GM18499 (cell line): Measurements from ENCODE around the gene LEFTY1.

Experiments
- ATAC-seq: cut with Tn5 transposase; IDR thresholded peaks from one replicate; pipeline ENCODE4 v1.9.1; 2021; ENCODE audit warnings: moderate number of reproducible peaks; ENCODE audit not compliant: insufficient read depth, unreplicated experiment

LEFTY1 gene

DNA sequence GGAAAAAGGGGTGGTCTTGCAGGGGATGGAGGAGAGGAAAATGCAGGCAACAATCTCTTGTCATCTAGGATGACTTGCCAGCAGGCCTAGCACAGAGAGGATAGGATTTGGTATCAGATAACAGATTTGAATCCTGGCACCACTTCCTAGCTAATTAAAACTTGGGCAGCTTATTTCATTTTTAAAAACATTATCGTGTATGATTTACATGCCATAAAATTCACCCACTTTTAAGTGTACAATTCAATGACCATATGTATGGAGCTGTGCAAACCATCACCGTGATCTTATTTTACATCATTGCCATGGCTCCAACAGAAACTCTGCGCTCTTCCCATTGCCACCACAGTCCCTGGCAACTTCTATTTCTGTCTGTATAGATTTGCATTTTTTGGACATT lies 28.2 kb upstream of the LEFTY1 start:
- no peak for ATAC-seq

- ATAC-seq: no peak
Observed at GRCh38 chr1:225915538-225915991, 26.6 kb upstream of the LEFTY1 start.

DNA sequence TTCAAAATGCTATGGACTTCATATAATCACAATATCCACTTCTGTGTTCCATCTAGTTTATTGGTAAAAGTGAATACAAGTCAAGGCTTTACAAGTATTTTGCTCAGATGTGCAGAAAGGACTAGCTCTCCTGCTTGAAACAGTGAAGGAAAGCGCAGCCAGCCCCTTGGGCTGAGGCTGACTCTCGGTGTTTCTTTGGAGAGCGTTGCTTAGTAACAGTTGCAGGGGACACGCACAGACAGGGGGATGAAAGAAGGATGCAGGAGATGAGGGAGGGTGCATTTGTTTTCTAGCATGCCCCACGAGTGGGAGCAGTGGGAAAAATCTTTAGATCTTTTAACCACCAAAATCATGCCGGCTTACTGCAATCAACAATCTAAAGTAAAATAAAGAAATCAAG lies 26.0 kb upstream of the LEFTY1 start:
- no peak for ATAC-seq

- ATAC-seq: no peak
Observed at GRCh38 chr1:225914391-225914790, 25.4 kb upstream of the LEFTY1 start.

DNA sequence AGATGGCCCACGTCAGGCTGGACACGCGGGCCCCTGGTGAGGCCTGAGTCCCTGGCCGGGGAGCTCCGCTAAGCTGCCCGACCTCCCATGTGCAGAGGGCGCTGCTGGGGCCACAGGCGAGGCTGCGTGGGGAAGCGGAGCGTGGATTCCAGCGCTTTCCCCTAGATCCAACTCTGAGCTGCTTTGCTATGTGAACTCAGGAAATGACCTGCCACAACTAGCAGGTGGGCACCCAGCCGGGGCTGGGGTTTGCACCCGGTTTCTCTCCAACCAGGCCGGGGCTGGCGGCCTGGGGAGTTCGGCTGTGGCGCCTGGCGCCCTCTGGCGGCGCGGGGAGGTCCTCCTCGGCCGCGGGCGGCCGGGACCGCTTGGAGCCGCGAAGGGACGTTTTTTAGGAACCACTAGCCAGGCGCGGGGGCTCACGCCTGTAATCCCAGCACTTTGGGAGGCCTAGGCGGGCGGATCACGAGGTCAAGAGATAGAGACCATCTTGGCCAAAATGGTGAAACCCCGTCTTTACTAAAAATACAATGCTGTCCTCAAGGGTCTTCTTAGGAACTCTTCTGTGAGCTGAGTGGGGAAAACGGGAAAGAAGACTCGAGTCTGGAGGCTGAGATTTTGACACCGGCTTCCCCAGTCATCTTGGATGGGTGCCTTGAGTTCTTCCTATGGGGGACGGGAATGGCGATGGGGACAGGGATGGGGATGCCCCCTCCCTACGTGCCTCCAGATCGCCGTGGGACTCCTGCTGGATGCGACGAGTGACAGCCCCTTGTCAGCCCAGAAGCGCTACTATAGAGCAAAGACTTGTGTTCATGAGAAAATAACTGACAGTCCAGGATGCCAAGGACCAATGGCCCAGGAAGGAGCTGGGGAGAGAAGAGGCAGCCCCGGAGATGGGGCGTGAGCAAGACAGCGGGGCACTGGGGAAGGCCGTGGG lies 22.5 kb upstream of the LEFTY1 start:
- ATAC-seq: no peak

DNA sequence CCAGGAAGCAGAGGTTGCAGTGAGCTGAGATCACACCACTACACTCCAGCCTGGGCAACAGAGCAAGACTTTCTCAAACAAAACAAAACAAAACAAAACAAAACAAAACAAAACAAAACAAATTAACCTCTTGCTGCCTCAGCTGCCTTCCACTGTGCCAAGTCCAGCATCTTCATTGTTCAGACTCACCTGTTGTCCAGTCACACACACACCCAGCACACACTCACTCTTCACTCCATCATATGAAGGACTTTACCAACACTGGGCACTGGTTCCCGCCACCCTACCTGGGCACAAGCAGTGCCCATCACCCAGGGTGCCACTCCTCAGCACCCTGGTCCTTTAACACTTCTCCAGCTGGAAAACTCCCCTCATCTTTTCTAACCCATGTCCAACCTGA lies 20.5 kb upstream of the LEFTY1 start:
- no peak for ATAC-seq

DNA sequence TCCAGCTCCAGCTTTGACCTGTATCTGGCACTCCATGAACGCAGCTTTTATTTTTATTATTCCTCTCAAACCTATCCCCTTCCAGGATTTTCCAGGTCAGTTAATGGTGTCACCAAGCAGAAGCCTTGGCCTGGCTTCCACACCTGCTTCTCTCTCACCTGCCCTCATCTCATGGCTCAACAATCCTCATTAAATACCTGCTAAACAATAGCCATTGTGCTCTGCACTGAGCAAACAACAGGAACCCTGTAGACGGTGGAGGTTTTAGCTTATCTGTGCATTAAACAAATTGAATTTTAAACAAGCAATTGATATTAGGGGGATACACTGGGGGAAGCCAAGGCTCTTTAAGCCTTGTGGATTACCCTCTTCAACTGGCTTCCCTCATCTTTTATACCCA lies 19.8 kb upstream of the LEFTY1 start:
- ATAC-seq: no peak

GRCh38 chr1:225908013-225908640 lies 19.2 kb upstream of the LEFTY1 start:
- no peak for ATAC-seq

DNA sequence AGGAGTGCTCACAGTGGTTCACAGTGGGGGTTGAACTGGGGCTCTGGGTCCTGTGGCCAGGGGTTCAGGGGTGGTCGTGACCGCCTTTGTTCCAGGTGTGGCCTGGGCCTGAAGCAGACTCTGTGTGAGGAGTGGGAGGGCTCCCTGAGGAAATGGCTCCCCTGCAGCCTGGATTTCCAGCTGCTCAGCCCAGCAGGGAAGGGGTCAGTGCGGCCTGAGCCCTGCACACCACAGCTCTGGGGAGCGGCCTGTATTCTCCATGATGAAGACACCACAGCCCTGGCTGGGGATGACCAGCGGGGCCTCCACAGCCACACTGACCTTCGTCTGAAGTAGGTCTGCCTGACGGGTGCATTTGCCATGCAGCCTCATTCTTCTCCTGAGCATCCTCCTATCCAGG lies 18.4 kb upstream of the LEFTY1 start:
- no peak for ATAC-seq

DNA sequence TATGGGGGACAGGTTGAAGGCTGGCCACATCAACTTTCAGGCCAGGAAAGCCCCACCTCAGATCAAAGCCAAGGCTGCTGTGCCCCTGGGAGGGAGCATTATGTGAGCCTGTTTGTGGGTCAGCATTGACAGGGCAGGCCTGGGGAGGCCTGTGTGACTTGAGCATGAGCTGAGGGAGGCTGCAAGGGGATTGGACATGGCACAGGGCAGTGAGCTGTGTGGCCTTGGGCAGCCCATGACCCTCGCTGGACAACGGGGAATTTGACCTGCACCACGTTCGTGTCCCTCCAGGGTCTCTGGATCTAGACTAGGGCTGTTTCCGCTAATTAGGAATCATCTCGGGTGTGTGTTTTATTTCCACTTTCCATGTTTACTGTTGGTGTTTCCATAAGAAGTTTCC lies 17.5 kb upstream of the LEFTY1 start:
- no peak for ATAC-seq

- ATAC-seq: no peak
Observed at GRCh38 chr1:225903623-225904022, 14.7 kb upstream of the LEFTY1 start.

DNA sequence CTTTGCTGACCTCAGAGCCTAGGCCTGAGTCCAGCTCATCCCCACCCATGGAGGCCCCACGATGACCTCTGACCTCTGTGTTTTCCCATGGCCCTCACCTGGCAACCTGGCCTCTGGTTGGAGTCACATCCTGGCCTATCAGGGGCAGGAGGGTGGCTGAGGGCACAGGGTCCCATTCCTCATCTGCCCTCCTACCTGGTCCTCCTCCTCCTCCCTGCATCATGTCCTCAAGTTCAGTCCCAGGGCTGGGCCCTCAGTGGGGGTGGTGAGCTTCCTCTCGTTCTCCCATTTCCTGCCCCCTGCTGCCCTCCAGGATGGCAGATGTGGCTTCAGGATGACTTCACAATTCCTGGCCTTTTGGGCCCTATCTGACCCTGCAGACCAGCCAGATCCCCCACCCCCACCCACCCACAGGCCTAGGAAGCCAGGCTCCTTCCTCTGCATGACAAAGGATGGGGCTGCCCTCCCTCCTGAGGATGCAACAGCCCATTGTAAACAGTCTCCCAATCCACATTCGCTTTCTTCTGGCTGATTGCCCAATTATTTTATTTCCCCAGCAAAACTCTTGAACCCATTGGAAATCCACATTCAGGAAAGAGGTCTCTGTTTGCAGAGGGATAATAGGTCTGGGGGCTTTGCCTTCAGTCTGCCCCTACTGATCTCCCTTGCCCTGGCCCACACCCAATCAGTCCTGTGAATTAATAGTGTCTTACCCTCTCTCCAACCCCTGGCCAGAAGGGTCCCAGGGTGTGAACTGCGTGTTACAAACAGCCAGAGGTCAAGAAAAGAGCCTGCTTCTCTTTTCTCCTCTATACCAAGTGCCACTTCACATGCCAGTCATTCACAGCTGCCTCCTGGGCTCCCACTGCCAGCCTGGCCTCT lies 10.3 kb upstream of the LEFTY1 start:
- no peak for ATAC-seq

GRCh38 chr1:225897595-225898514 lies 8.9 kb upstream of the LEFTY1 start:
- no peak for ATAC-seq

GRCh38 chr1:225896937-225897549 lies 8.1 kb upstream of the LEFTY1 start:
- peak; percentile 100 for ATAC-seq

DNA sequence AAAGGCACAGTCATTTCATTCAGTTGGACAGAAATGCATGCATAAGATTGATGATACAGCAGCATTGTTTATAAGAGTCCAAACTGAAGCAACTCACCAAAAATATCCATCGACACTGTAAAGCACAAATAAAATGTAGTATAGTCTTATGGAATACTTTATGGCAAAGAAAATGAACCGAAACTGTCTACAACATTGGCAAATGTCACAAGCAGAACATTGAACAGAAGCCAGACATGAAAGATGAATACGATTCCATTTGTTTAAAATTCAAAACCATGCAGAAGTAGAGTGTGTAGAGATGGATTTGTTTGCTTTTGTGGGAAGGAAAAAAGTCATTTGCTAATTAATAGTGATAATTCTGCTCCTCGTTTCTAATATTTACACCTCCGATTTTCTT lies 7.5 kb upstream of the LEFTY1 start:
- no peak for ATAC-seq

DNA sequence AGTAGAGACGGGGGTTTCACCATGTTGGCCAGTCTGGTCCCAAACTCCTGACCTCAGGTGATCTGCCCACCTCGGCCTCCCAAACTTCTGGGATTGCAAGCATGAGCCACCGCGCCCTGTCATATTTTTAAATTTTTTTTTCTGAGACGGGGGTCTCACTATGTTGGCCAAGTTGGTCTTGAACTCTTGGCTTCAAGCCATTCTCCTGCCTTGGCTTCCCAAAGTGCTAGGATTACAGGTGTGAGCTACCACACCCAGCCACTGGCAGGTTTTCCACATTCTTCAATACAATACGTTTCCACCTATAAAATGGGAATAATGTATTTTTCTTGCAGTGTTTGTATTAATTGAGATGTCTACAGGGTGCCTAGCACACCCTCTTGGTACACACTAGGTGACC lies 3.4 kb upstream of the LEFTY1 start:
- ATAC-seq: no peak

- ATAC-seq: no peak
Observed at GRCh38 chr1:225891229-225891972, 2.5 kb upstream of the LEFTY1 start.

DNA sequence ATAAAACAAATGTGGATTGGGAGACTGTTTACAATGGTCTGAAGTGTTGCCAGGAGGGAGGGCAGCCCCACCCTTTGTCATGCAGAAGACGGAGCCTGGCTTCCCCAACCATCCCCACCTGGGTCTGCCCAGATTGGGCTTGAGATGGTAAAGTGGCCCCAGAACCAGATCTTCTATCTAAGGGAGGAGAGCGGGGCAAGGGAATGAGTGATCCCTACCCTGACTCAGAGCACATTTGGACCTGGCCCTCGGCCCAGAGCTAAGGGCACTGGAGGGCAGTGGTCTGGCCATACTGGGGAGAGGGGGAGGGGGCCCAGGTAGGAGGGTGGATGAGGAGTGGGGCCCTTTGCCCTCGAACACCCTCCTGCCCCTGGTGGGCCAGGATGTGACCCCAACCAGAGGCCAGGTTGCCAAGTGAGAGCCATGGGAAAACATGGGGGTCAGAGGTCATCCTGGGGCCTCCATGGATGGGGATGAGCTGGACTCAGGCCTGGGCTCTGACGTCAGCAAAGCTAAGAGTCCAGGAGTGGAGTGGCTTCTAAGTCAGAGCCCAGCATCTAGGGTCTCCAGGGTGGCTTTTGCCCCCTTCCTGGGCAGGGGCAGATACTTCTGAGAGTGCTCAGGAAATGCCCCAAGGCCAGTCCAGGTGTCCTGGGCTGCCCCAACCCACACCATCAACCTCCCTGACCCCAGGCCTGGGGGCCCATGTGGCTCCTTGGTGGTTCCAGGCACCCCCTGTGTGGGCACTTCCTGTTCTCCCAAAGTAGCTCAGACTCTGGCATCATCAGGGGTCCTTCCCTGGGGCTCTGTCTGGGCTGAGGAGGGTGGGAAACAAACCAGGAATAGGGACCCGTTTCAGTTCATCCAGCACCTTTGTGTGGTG lies 1.6 kb upstream of the LEFTY1 start:
- ATAC-seq: no peak
